Ishikawa (cell line): ENCODE measurements around the gene SLC35A3.

Experiments
- CEBPB ChIP-seq: IDR thresholded peaks from 2 replicates; pipeline ENCODE4 v1.6.1; 2012
- CREB1 ChIP-seq: IDR thresholded peaks from 2 replicates; pipeline ENCODE4 v1.6.1; 2012; ENCODE audit warnings: low read depth
- EP300 ChIP-seq: IDR thresholded peaks from 2 replicates; pipeline ENCODE4 v1.6.1; 2012; ENCODE audit warnings: borderline replicate concordance
- FOXM1 ChIP-seq: IDR thresholded peaks from 2 replicates; pipeline ENCODE4 v1.6.1; 2012; ENCODE audit warnings: low read depth, borderline replicate concordance
- MAX ChIP-seq: IDR thresholded peaks from 2 replicates; pipeline ENCODE4 v1.6.1; 2012
- NFIC ChIP-seq: IDR thresholded peaks from 2 replicates; pipeline ENCODE4 v1.6.1; 2012
- RAD21 ChIP-seq: IDR thresholded peaks from 2 replicates; pipeline ENCODE4 v1.6.1; 2012; ENCODE audit warnings: low read depth
- REST ChIP-seq: IDR thresholded peaks from 2 replicates; pipeline ENCODE4 v1.6.1; 2012; ENCODE audit warnings: low read depth, mild to moderate bottlenecking
- TAF1 ChIP-seq: IDR thresholded peaks from 2 replicates; pipeline ENCODE4 v1.6.1; 2012; ENCODE audit warnings: low read depth, mild to moderate bottlenecking
- TEAD4 ChIP-seq: IDR thresholded peaks from 2 replicates; pipeline ENCODE4 v1.6.1; 2012
- USF1 ChIP-seq: IDR thresholded peaks from 2 replicates; pipeline ENCODE4 v1.6.1; 2012
- YY1 ChIP-seq: IDR thresholded peaks from 2 replicates; pipeline ENCODE4 v1.6.1; 2012; ENCODE audit warnings: low read depth
- ZBTB7A ChIP-seq: IDR thresholded peaks from 2 replicates; pipeline ENCODE4 v1.6.1; 2012; ENCODE audit warnings: low read depth

GRCh38 chr1:99992760-99993467, 23.1 kb downstream of the SLC35A3 start:
- TF ChIP-seq TAF1 (no peak), FOXM1 (no peak), YY1 (no peak), RAD21 (no peak), NFIC (no peak), TEAD4 (no peak), CEBPB (no peak), ZBTB7A (no peak), CREB1 (no peak), EP300 (no peak), REST (no peak), MAX (no peak), USF1 (no peak)
